Heart right ventricle (tissue), 16 donors: Measurements from ENCODE around the gene FGGY. TPM values are rescaled to one million over a fixed set of nuclear protein-coding genes. Genes with fewer than 3 reads are reported as not detected.

Experiments
- ATAC-seq, 8 donors: fragments of 200-7000 bp; cut with Tn5 transposase; one replicate each; pipeline ENCODE4 v1.9.1; 2020; ENCODE audit warnings: mild to moderate bottlenecking in 8 of 8, moderate library complexity in 8 of 8, moderate number of reproducible peaks in 1 of 8
- DNase-seq, 2 donors: peaks; one replicate each; pipeline ENCODE4 v3.0.0-alpha.2; 2020
- H3K27ac ChIP-seq, 10 donors: fragments of 200-600 bp; sonication (generic) in 2 of 10; one replicate each; pipeline versions ENCODE4 v1.5.0 to v1.8.0; 2020 to 2022; ENCODE audit warnings: mild to moderate bottlenecking in 3 of 10
- H3K27me3 ChIP-seq, 7 donors: fragments of 200-600 bp; one replicate each; pipeline ENCODE4 v1.8.0; 2021 to 2022; ENCODE audit warnings: mild to moderate bottlenecking in 2 of 7
- H3K36me3 ChIP-seq, 9 donors: fragments of 200-600 bp; sonication (generic) in 1 of 9; one replicate each; pipeline versions ENCODE4 v1.5.0 to v1.8.0; 2020 to 2022; ENCODE audit warnings: mild to moderate bottlenecking in 2 of 9
- H3K4me1 ChIP-seq, 9 donors: fragments of 200-600 bp; sonication (generic) in 1 of 9; one replicate each; pipeline versions ENCODE4 v1.5.0 to v1.8.0; 2020 to 2022; ENCODE audit warnings: mild to moderate bottlenecking in 4 of 9
- H3K4me3 ChIP-seq, 10 donors: fragments of 200-600 bp; sonication (generic) in 2 of 10; one replicate each; pipeline versions ENCODE4 v1.5.0 to v1.8.0; 2020 to 2022; ENCODE audit warnings: mild to moderate bottlenecking in 7 of 10, moderate library complexity in 2 of 10
- H3K9me3 ChIP-seq, 11 donors: fragments of 200-600 bp in 10 of 11; sonication (generic) in 2 of 11; one replicate each; pipeline versions ENCODE4 v1.5.0 to v1.8.0; 2013 to 2022; ENCODE audit warnings: mild to moderate bottlenecking in 2 of 11, control low read depth in 1 of 11, moderate library complexity in 1 of 11
- CTCF ChIP-seq, 9 donors: fragments of 200-600 bp; sonication (generic) in 2 of 9; IDR thresholded peaks; one replicate each; pipeline versions ENCODE4 v1.5.0 to v1.8.0; 2021 to 2022; ENCODE audit warnings: antibody characterized with exemption in 9 of 9, mild to moderate bottlenecking in 5 of 9, moderate library complexity in 1 of 9
- WGBS, 2 donors: extraction: QIAGEN DNeasy Blood & Tissue Kit; methylation state at CpG; one replicate each; pipeline ENCODE4 v1.1.7; 2013; ENCODE audit warnings: inconsistent platforms in 1 of 2; 5-methylcytosine and 5-hydroxymethylcytosine counted together
- intact Hi-C, 10 donors: fragments of 100-400 bp; cut with DNase I; formaldehyde crosslinking; loops; one replicate each; pipeline versions ENCODE4 v1.11.1 to v1.14.2; 2022
- polyA plus RNA-seq, 2 donors: library from polyadenylated mRNA; stranded (reverse); fragments of 200-250 nt; gene quantifications; one replicate each; pipeline ENCODE4 v1.2.3, GENCODE V29; 2013
- total RNA-seq, 10 donors: library from RNA; stranded (reverse); fragmentation: NEBNext Ultra II Directional in 3 of 10; extraction: Animal tissue kit (Norgen Biotek cat#: 25700) in 3 of 10; gene quantifications; one replicate each; pipeline versions ENCODE4 v1.2.1 to v1.2.4, GENCODE V29; 2021 to 2023
- donor health status: Arrhythmogenic right ventricular cardiomyopathy.
- donor health status: ischemic (EF 13 %, LVEDD 7.1; RV severe dilation, severe dysfunction).
- donor health status: healthy with polysubstance abuse.
- donor health status: DM: no; HTN: yes; CAD: no.
- donor health status: DM: no; HTN: no; CAD: no.
- donor health status: ischemic (EF 25% LVEDD 6.9; RV normal size, moderate dysfunction).
- donor health status: ischemic (EF 25% LVEDD 5.7; RV mildly dilated, moderate dysfunction).
- donor health status: healthy.
- donor health status: DM: yes; HTN: yes; CAD: no.
- donor health status: Ischemic cardiomyopathy.
- donor health status: ischemic (EF 35%, LVEDD 5.7; RV mildly dilated, moderate dysfunction).
- donor health status: nonischemic (EF 11% LVEDD 7.7; RV severe dilation, severe dysfunction).
- donor health status: DM: yes; HTN: yes; CAD: no.
- donor health status: PGD.
- donor health status: ischemic (EF 29% LVEDD 5.4; RV normal size, mild dysfunction).
- donor health status: nonischemic (EF 23%, LVEDD 6.1; RV moderate dilation, normal function).

FGGY gene
- total and polyA plus RNA-seq, 12 donors: 3.1 to 51.8 (median 34.7) TPM

DNA sequence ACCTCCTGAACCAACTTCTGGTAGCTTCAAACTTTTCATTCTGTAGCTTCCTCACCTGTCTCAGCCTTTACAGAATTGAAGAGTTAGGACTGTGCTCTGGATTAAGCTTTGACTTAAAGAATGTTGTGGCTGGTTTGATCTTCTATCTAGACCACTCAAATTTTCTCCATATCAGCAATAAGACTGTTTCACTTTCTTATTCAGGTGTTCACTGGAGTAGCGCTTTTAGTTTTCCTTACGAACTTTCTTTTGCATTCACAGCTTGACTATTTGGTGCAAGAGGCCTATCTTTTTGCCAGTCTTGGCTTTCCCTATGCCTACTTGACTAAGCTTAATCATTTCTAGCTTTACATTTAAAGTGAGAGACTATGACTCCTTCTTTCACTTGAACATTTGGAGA, 31.5 kb downstream of the FGGY start:
- DNase-seq: no peak
- intact Hi-C loops: no loop called here
- Histone ChIP-seq H3K27me3 (no peaks in the 10 kb centered on the region), H3K4me1 (peaks cover 0 to 7% (median 0%) of the 10 kb centered on the region in 9 donors), H3K4me3 (no peak overlapping the region), H3K27ac (no peak overlapping the region), H3K9me3 (no peaks in the 10 kb centered on the region), H3K36me3 (no peaks in the 10 kb centered on the region)
- 95 to 97% methylated on average over 2 of the region's 2 CpGs for whole genome bisulfite sequencing, 2 donors
- TF ChIP-seq CTCF (IDR thresholded peaks at IDR 0.05): no peak
- no peak for ATAC-seq

- intact Hi-C loops: no loop called here
- Histone ChIP-seq H3K9me3 (no peaks in the 10 kb centered on the region), H3K27ac (no peak overlapping the region), H3K36me3 (no peaks in the 10 kb centered on the region), H3K4me3 (no peak overlapping the region), H3K27me3 (no peaks in the 10 kb centered on the region), H3K4me1 (peaks cover 0 to 15% (median 0%) of the 10 kb centered on the region in 9 donors)
- TF ChIP-seq CTCF (IDR thresholded peaks at IDR 0.05): no peak
- DNase-seq: no peak
- 96 to 99% methylated on average over 4 of the region's 4 CpGs for WGBS, 2 donors
- no peak for ATAC-seq
Measured at GRCh38 chr1:59329412-59330053, 32.6 kb downstream of the FGGY start.

GRCh38 chr1:59331686-59332620, 35.1 kb downstream of the FGGY start:
- no peak for TF ChIP-seq CTCF (IDR thresholded peaks at IDR 0.05)
- H3K4me3 ChIP-seq: no peak overlapping the region
- no peaks in the 10 kb centered on the region for H3K9me3 ChIP-seq
- ATAC-seq: no peak
- H3K27ac ChIP-seq: no peak overlapping the region
- DNase-seq: no peak
- H3K36me3 ChIP-seq: no peaks in the 10 kb centered on the region
- H3K27me3 ChIP-seq: no peaks in the 10 kb centered on the region
- whole genome bisulfite sequencing, 2 donors: 89 to 90% methylated on average over 5 of the region's 5 CpGs
- peaks cover 0 to 15% (median 0%) of the 10 kb centered on the region in 9 donors for H3K4me1 ChIP-seq
- intact Hi-C loops: no loop called here

- no peak for ATAC-seq
- Histone ChIP-seq H3K4me3 (no peak overlapping the region), H3K9me3 (no peaks in the 10 kb centered on the region), H3K4me1 (peaks cover 0 to 15% (median 0%) of the 10 kb centered on the region in 9 donors), H3K36me3 (no peaks in the 10 kb centered on the region), H3K27me3 (no peaks in the 10 kb centered on the region), H3K27ac (no peak overlapping the region)
- DNase-seq: no peak
- no peak for TF ChIP-seq CTCF (IDR thresholded peaks at IDR 0.05)
- intact Hi-C loops: no loop called here
Measured at GRCh38 chr1:59332983-59333382, 36.1 kb downstream of the FGGY start.
